H1 (cell line): ENCODE measurements around the gene SLC4A7. TPM values are rescaled to one million over a fixed set of nuclear protein-coding genes. Genes with fewer than 3 reads are reported as not detected.

Experiments used
- CTCF ChIA-PET: fragments of 300-600 bp; sonication (Branson Sonifier 250); formaldehyde crosslinking; loops from one replicate; lab custom pipeline; 2021; ENCODE audit not compliant: partially characterized antibody; lab: Charles Lee
- POLR2A ChIA-PET: fragments of 300-600 bp; sonication (Branson Sonifier 250); formaldehyde crosslinking; loops from one replicate; lab custom pipeline; 2021; ENCODE audit warnings: inconsistent platforms; ENCODE audit not compliant: partially characterized antibody; lab: Charles Lee
- DNase-seq, 2 experiments: peaks; one replicate each; pipeline versions ENCODE4 v3.0.0 to v3.0.0-alpha.2; 2010 to 2022; ENCODE audit warnings: low spot score in 2 of 2, low read depth in 1 of 2, mixed read lengths in 1 of 2
- FAIRE-seq: peaks from 2 replicates; lab custom pipeline; 2011; peaks lifted over from hg19 to GRCh38; lab: Jason Lieb, UNC
- H2AFZ ChIP-seq: 2 replicates; pipeline ENCODE4 v1.8.1; 2012; ENCODE audit warnings: low read length, inconsistent platforms
- H2AK5ac ChIP-seq: 2 replicates; pipeline ENCODE4 v1.6.1; 2013; ENCODE audit warnings: low read depth, low read length
- H2BK120ac ChIP-seq: replicated peaks from 2 replicates; pipeline ENCODE3; 2013; ENCODE audit warnings: low read depth, low read length, inconsistent platforms
- H2BK12ac ChIP-seq: 2 replicates; pipeline ENCODE4 v1.6.1; 2013; ENCODE audit warnings: low read depth, low read length
- H2BK15ac ChIP-seq: 2 replicates; pipeline ENCODE4 v1.6.1; 2013; ENCODE audit warnings: low read length
- H2BK20ac ChIP-seq: 2 replicates; pipeline ENCODE4 v1.6.1; 2013; ENCODE audit warnings: low read length
- H2BK5ac ChIP-seq: 2 replicates; pipeline ENCODE4 v1.6.1; 2013; ENCODE audit warnings: low read depth, low read length
- H3K14ac ChIP-seq: 2 replicates; pipeline ENCODE4 v1.6.1; 2013; ENCODE audit warnings: inconsistent platforms; ENCODE audit not compliant: insufficient read length
- H3K18ac ChIP-seq: 2 replicates; pipeline ENCODE4 v1.6.1; 2013; ENCODE audit warnings: low read length; ENCODE audit errors: extremely low read depth
- H3K23ac ChIP-seq: 2 replicates; pipeline ENCODE4 v1.6.1; 2013; ENCODE audit warnings: inconsistent platforms; ENCODE audit not compliant: insufficient read length
- H3K23me2 ChIP-seq: 2 replicates; pipeline ENCODE4 v1.6.1; 2013; ENCODE audit warnings: low read depth, low read length
- H3K27ac ChIP-seq: 2 replicates; pipeline ENCODE4 v1.6.1; 2011; ENCODE audit warnings: low read depth, low read length, inconsistent platforms
- H3K27me3 ChIP-seq, 4 experiments: replicated peaks in 1 of 4; 1 replicate in 1 of 4; 2 replicates in 3 of 4; pipeline versions ENCODE4 v1.6.1 to v1.8.1; 2011 to 2013; ENCODE audit warnings: low read length in 3 of 4, mild to moderate bottlenecking in 3 of 4, inconsistent platforms in 2 of 4, mixed read lengths in 2 of 4, moderate library complexity in 1 of 4; ENCODE audit not compliant: control insufficient read depth in 3 of 4, insufficient read depth in 3 of 4; ENCODE audit errors: extremely low read depth in 1 of 4
- H3K36me3 ChIP-seq, 4 experiments: 2 replicates each; pipeline versions ENCODE4 v1.6.1 to v1.8.1; 2011 to 2013; ENCODE audit warnings: mild to moderate bottlenecking in 4 of 4, low read length in 3 of 4, moderate library complexity in 2 of 4, control low read depth in 1 of 4, inconsistent platforms in 1 of 4; ENCODE audit not compliant: insufficient read depth in 4 of 4, control insufficient read depth in 2 of 4
- H3K4ac ChIP-seq: replicated peaks from 2 replicates; pipeline ENCODE3; 2013; ENCODE audit warnings: low read length, low read depth, mixed read lengths, inconsistent platforms; ENCODE audit not compliant: insufficient read length
- H3K4me1 ChIP-seq, 4 experiments: replicated peaks in 1 of 4; 1 replicate in 1 of 4; 2 replicates in 3 of 4; pipeline versions ENCODE4 v1.6.1 to v1.8.1; 2011 to 2013; ENCODE audit warnings: low read length in 3 of 4, inconsistent platforms in 2 of 4, mixed read lengths in 1 of 4; ENCODE audit not compliant: insufficient read depth in 4 of 4, control insufficient read depth in 3 of 4
- H3K4me2 ChIP-seq, 2 experiments: 2 replicates each; pipeline versions ENCODE4 v1.6.1 to v1.8.1; 2011 to 2013; ENCODE audit warnings: low read depth in 2 of 2, low read length in 2 of 2, control low read depth in 1 of 2, inconsistent platforms in 1 of 2, mild to moderate bottlenecking in 1 of 2; ENCODE audit not compliant: insufficient read depth in 1 of 2
- H3K4me3 ChIP-seq, 4 experiments: fragments of 200-600, 300-600 bp in 1 of 4; sonication (generic), shearing (Covaris generic), sonication (Bioruptor Twin) in 1 of 4; 2 replicates each; pipeline versions ENCODE4 v1.5.1 to v1.8.1; 2011 to 2016; ENCODE audit warnings: low read length in 4 of 4, low read depth in 3 of 4, control low read depth in 2 of 4, inconsistent platforms in 2 of 4, mild to moderate bottlenecking in 2 of 4, mixed read lengths in 1 of 4, moderate library complexity in 1 of 4; ENCODE audit not compliant: insufficient read depth in 2 of 4; ENCODE audit errors: extremely low read depth in 1 of 4
- H3K56ac ChIP-seq: replicated peaks from 2 replicates; pipeline ENCODE3; 2013; ENCODE audit warnings: low read depth, mild to moderate bottlenecking, mixed read lengths, low read length, inconsistent platforms; ENCODE audit not compliant: insufficient read length
- H3K79me1 ChIP-seq: 2 replicates; pipeline ENCODE4 v1.6.1; 2013; ENCODE audit warnings: low read depth, low read length, control low read depth
- H3K79me2 ChIP-seq, 2 experiments: 2 replicates each; pipeline versions ENCODE4 v1.6.1 to v1.8.1; 2012 to 2013; ENCODE audit warnings: low read length in 2 of 2, mild to moderate bottlenecking in 2 of 2, inconsistent platforms in 1 of 2; ENCODE audit not compliant: insufficient read depth in 2 of 2, control insufficient read depth in 1 of 2
- H3K9ac ChIP-seq, 4 experiments: replicated peaks in 1 of 4; 1 replicate in 1 of 4; 2 replicates in 3 of 4; pipeline versions ENCODE4 v1.6.1 to v1.8.1; 2011 to 2013; ENCODE audit warnings: low read depth in 3 of 4, low read length in 3 of 4, control low read depth in 2 of 4, mild to moderate bottlenecking in 2 of 4, moderate library complexity in 2 of 4, inconsistent platforms in 1 of 4; ENCODE audit errors: extremely low read depth in 1 of 4
- H3K9me3 ChIP-seq, 2 experiments: 2 replicates each; pipeline versions ENCODE4 v1.6.1 to v1.8.1; 2012 to 2013; ENCODE audit warnings: mild to moderate bottlenecking in 2 of 2, moderate library complexity in 2 of 2, control low read depth in 1 of 2, inconsistent platforms in 1 of 2, low read depth in 1 of 2, low read length in 1 of 2, mixed read lengths in 1 of 2; ENCODE audit not compliant: insufficient read depth in 2 of 2
- H4K20me1 ChIP-seq, 2 experiments: replicated peaks in 1 of 2; 2 replicates each; pipeline versions ENCODE3 to v1.8.1; 2011 to 2013; ENCODE audit warnings: inconsistent platforms in 2 of 2, low read length in 2 of 2, mild to moderate bottlenecking in 1 of 2; ENCODE audit not compliant: insufficient read depth in 2 of 2, control insufficient read depth in 1 of 2
- H4K5ac ChIP-seq: 2 replicates; pipeline ENCODE4 v1.6.1; 2013; ENCODE audit warnings: low read length, low read depth, mixed read lengths, inconsistent platforms; ENCODE audit not compliant: insufficient read length
- H4K8ac ChIP-seq: 2 replicates; pipeline ENCODE4 v1.8.0; 2013; ENCODE audit warnings: mild to moderate bottlenecking, moderate library complexity, low read length, inconsistent platforms; ENCODE audit not compliant: insufficient read depth; ENCODE audit errors: extremely low read depth
- H4K91ac ChIP-seq: replicated peaks from 2 replicates; pipeline ENCODE3; 2013; ENCODE audit warnings: low read length, mixed read lengths, inconsistent platforms; ENCODE audit not compliant: insufficient read length
- BACH1 ChIP-seq: IDR thresholded peaks from 2 replicates; pipeline ENCODE4 v1.6.1; 2012; ENCODE audit warnings: low read length, improper control_type of control experiment
- EGR1 ChIP-seq: IDR thresholded peaks from 2 replicates; pipeline ENCODE4 v1.6.1; 2011; ENCODE audit warnings: low read depth, low read length, borderline replicate concordance
- RNF2 ChIP-seq: fragments of 200-900, 300-1000 bp; sonication (generic); IDR thresholded peaks from 2 replicates; pipeline ENCODE4 v1.7.1; 2016; ENCODE audit warnings: borderline replicate concordance, low read depth, mild to moderate bottlenecking, antibody characterized with exemption, low read length; ENCODE audit not compliant: poor library complexity, severe bottlenecking; ENCODE audit errors: missing control alignments
- SP4 ChIP-seq: IDR thresholded peaks from 2 replicates; pipeline ENCODE4 v1.6.1; 2012; ENCODE audit warnings: low read length, inconsistent platforms
- WGBS, 2 experiments: shearing (Covaris generic) in 1 of 2; methylation state at CpG; one replicate each; pipeline versions ENCODE4 v1.1.6 to v1.1.7; 2013 to 2015; ENCODE audit warnings: low lambda C conversion rate in 2 of 2, mixed read lengths in 2 of 2, inconsistent platforms in 1 of 2, low coverage in 1 of 2, missing lambda C conversion rate in 1 of 2; ENCODE audit not compliant: insufficient replicate concordance in 2 of 2, insufficient coverage in 1 of 2, insufficient read length in 1 of 2; ENCODE audit errors: extremely low coverage in 1 of 2, missing lambda C conversion rate in 1 of 2; 5-methylcytosine and 5-hydroxymethylcytosine counted together
- polyA plus RNA-seq, 7 experiments: library from polyadenylated mRNA; depleted of rRNA in 3 of 7; stranded (reverse) in 5 of 7; unstranded in 2 of 7; fragments of >200 nt in 5 of 7; fragments of 200-250 nt in 2 of 7; gene quantifications; 1 replicate in 5 of 7; 2 replicates in 1 of 7; 4 replicates in 1 of 7; pipeline versions ENCODE4 v1.2.1 to v1.2.3, GENCODE V29; 2011 to 2013; ENCODE audit warnings: missing spikeins in 2 of 7, mixed read lengths in 2 of 7
- total RNA-seq: library from RNA; stranded (reverse); fragmentation: NEBNext Ultra II Directional; extraction: Animal tissue kit (Norgen Biotek cat#: 25700); gene quantifications from 2 replicates; pipeline ENCODE4 v1.2.1, GENCODE V29; 2021

The SLC4A7 gene
- total and polyA plus RNA-seq, 2 of the 8 experiments (the other 6 are each of a cell fraction or from before 2014, with no cell fraction given), result 14.9 to 70.5 TPM

DNA sequence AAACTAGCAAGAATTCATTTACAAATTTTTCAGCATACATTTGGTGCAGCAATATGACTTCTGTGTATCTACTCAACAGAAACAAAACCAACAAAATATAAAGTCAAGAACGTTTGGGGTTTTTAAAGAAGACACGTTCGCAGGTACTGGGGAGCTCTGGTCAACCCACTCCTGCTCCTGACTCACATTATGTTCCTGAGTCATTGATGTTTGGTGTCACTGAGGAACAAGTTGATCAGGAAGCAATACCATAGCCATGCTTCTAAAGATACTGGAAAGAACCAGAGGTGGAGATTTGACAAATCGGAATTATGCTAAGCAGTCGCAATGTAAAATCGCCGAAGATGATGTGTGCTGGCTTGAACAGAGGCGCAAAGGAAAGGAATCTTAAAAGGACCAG, 22.0 kb downstream of the SLC4A7 start:
- Histone ChIP-seq H4K8ac (no peak overlapping the region), H3K27ac (no peak overlapping the region), H2AK5ac (no peak overlapping the region), H4K20me1 (peaks cover 2 to 8% of the 10 kb centered on the region in 2 experiments), H4K91ac (no peak overlapping the region), H3K56ac (no peak overlapping the region), H3K9me3 (no peaks in the 10 kb centered on the region), H3K23ac (no peak overlapping the region), H3K4ac (no peak overlapping the region), H3K18ac (no peak overlapping the region), H2AFZ (no peak overlapping the region), H3K23me2 (no peaks in the 10 kb centered on the region), H2BK12ac (no peak overlapping the region), H3K79me1 (peaks cover 4% of the 10 kb centered on the region; the same call in 1 of the 2 replicates), H3K79me2 (peaks cover 0 to 95% of the 10 kb centered on the region in 2 experiments; a peak in 2 of 4 replicates), H2BK5ac (no peak overlapping the region), H2BK15ac (no peak overlapping the region), H3K9ac (no peak overlapping the region), H2BK120ac (no peak overlapping the region), H3K36me3 (no peaks in the 10 kb centered on the region), H3K27me3 (no peaks in the 10 kb centered on the region), H3K4me2 (no peak overlapping the region), H4K5ac (no peak overlapping the region), H2BK20ac (no peak overlapping the region), H3K4me1 (peaks cover 0 to 6% (median 0%) of the 10 kb centered on the region in 4 experiments; a peak in 2 of 7 replicates), H3K4me3 (no peak overlapping the region), H3K14ac (no peak overlapping the region)
- CTCF ChIA-PET, result no interaction called here
- no peak for DNase-seq
- no peak for TF ChIP-seq SP4
- TF ChIP-seq BACH1, result no peak
- no peak for TF ChIP-seq EGR1
- no peak for TF ChIP-seq RNF2
- no peak for FAIRE-seq
- WGBS, 2 experiments, result 95% methylated on average over 8 of the region's 8 CpGs; no CpG with 5 or more reads in 1 of the 2 experiments
- POLR2A ChIA-PET, result no interaction called here
